GM19351 (cell line): ENCODE results near the gene TEC.

ENCODE experiments used
- ATAC-seq: cut with Tn5 transposase; IDR thresholded peaks from one replicate; pipeline ENCODE4 v1.9.1; 2021; ENCODE audit warnings: mild to moderate bottlenecking, moderate library complexity; ENCODE audit not compliant: unreplicated experiment

The TEC gene

DNA sequence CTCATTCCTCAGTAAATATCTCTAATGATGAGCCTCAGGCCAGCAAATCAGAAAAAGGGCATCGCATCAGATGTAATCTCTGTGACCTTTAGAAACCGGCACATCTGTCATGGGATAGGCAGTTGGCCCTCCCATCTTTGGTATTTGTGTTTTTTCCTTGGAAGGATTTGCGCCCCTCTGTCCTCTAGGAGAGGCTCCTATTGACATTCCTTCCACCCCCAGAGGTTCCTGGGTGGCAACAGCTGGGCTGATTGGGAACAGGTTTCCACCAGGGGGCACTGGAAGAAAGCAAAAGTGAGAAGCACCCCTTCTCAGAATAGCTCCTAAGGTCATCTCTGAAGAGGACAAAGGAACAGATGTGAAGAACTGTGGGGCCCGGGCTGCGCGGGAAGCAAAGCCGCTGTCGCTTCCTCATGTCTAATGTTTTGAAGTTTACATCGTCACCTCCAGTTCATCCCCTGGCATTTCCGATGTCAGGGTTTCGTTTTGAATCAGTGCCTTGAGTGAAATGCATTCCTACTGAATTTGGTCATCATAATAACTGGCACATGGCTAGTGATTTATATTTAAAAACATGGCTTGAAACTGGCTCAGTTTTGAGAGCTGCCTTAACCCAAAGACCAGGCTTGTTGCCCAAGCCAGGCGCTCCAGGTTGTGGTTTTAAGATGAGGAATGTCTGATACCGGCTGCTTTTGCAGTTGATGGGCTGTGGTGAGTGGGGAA, 141.8 kb downstream of the TEC start:
- ATAC-seq: peak; percentile 91

DNA sequence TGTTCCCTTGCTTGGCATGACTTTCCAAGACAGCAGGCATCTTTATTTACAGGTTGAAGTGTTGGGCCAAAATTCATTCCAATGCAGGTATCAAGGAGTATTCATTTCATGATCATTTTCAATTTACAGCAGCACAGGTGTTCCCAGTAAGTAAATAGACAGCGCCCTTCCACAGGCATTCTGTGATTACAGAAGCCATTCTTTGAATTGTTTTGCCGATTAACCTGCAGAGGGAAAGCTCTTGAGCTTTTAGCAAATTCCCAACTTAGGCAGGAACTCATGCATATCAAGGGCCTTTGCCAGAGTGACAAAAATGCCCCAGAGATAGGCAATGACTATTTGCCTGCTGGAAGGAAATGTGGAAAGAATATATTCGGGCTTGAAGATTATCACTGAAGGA, 142.4 kb downstream of the TEC start:
- ATAC-seq: no peak

DNA sequence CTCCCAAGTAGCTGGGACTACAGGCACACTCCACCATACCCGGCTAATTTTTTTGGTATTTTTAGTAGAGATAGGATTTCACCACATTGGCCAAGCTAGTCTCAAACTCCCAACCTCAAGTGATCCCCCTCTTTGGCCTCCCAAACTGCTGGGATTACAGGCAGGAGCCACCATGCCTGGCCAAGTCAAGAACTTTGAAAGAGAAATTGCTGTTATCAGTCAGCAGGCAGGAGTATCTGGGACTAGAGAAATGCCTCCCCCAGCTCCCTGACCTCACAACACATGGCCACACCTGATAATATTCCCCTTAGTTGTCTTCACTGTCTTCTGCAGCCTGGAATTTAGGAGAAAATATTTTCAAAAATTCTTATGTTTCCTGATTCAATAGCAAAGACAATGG, 143.0 kb downstream of the TEC start:
- ATAC-seq: no peak

DNA sequence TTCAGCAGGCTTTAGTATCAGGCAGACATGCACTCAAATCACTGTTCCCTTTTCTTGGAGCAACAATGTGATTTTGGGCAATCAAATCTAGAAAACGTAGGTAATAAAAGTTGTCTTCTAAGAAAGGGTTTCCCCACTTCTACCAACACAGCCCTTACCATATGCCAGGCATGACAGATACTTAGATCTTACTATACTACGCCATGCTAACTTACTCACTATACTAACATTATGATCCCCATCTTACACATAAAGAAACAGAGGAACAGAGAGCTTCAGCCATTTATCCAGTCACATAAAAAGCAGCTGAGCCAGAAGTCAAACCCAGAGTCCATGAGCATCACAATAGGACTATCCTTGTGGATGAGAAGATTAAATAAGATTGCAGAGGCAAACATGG, 144.8 kb downstream of the TEC start:
- no peak for ATAC-seq

DNA sequence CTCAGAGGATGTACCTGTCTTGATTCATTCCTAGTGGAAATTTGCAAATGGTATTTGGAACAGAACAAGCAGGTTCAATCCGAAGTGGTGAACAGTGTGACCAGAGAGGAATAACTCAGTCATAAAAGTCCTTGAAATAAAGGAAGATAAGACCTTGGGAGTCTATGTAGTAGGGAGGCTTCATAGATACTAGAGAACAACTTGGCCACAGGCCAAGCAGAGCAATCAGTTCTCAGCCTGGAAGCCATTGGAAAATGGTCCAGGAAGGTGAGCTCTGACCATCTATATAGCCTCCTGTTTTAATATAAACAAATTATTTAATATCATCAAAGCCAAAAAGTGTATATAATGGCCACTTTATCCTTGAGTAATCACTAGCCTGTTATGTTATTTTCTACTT, 146.9 kb downstream of the TEC start:
- ATAC-seq: no peak

DNA sequence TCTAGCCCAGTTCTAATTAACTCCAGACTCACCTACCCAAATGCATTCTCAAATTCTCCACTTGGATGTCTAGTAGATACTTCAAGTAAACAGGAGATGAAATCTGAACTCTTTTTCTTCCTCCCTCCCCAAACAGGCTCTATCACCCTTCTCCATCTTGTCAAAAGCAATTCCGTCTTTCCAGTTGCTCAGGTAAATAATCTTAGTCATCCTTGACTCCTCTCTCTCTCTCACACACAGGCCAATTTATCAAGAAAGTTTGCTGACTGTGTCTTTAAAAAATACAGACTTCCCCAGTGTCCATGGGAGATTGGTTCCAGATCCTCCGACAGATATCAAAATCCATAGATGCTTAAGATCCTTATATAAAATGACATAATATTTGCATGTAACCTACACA, 148.5 kb downstream of the TEC start:
- ATAC-seq: no peak

DNA sequence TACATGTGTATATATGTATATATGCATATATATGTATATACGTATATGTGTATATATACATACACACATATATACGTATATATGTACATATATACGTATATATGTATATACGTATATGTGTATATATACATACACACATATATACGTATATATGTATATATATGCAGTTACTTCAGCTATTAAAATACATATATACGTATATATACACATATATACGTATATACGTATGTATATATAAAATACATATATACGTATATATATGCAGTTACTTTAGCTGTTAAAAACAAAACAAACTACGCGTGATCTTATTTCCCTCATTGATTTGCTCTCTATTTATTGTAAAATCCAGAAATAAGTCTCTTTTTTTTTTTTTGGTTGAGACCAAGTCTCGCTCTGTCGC, 149.5 kb downstream of the TEC start:
- ATAC-seq: no peak

DNA sequence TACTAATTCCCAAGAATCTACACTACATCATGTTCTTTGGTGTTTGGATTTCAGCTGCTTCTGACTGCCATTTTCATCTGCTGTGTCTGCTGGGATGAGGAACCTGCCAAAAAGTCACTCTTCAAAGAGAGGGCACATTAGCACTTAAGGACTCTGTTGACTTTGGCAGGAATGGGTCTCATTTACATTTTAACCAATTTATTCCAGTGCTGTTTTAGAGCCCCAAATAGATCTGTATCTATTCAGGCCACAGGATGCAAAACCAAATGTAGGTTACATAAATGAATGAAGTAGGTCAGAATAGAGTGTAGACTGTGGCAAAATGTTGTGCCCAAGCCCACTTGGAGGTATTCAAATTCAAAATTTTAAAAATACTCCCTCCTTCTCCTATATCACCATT, 150.0 kb downstream of the TEC start:
- no peak for ATAC-seq

DNA sequence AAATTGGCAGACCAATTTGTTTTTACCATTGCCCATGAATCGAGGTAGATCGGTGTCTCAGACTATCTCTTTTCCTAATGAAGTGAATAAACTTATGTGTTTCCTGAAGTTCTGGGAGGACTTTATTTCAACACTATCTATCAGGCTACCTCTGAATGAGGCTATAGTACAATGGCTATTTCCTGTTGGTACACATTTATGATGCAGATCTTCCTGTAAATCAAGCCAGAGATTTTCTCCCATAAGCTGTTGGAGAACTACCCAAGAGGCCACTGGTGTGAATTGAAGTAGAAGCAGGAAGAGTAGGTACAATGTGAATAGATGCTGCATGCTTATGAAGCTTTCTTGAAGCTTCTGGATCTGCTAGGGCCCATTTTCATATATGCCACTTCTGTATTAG, 151.6 kb downstream of the TEC start:
- ATAC-seq: no peak

DNA sequence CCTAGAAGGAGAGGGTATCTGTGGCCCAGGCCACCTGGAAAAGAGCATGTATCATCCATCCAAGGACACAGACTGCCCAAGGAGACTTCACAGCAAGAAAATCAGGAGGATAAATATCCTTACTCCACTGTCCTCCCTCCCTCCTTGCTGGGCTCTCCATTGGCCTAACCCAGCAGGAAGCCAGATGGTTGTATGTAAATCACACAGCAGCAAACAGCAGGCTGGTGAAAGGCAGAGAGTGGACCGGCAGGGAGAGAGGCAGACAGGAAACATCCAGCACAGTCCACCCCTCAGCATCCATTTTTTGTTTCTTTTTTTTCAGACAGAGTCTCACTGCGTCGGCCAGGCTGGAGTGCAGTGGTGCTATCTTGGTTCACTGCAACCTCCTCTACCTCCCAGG, 153.1 kb downstream of the TEC start:
- no peak for ATAC-seq

DNA sequence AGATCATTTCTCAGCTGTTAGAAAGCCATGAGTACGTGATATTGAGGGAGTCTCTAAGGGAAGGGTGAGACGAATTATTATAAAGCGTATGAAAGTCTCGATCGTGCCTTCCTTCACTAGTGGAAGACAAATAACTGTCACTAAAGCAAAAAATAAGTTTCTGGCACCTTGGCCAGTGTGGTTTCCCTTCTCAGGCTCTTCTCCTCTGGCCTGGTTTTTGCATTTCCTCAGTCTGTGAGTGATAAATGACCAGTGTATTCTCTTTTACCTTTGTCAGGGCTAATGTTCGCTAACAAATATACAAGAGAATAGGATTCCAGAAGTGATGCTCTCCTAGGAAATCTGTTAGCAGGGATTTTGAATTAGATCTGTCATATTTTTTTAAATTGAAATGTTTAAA, 155.2 kb downstream of the TEC start:
- ATAC-seq: no peak

DNA sequence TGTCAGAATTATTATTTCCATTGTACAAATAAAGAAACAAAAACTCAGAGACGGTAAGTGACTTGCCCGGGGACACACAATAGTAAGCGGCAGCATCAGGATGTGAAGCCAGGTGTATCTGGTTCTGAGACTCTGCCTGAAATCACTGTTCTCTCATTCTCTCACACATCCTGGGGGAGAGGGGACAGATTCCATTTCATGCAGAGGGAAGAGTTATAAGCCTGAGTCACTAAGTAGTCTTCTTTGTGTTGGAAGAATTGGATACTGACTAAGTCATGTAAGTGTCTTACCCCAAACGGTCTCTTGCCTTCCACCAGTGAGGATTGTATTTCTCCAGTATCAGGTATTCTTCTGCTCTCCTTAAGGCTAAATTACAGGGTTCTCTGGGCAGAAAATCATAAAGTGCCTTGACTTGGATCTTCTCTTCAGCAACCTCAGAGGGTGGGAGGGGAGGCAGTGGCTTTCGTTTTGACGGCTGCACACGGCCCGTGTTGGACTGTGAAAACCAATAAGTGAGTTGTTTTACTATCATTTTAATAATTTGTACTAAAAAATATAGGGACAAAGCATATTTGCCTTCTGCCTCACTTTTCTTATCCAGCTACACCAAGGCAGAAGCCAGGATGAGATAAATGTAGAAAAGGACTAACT, 157.5 kb downstream of the TEC start:
- ATAC-seq: no peak

DNA sequence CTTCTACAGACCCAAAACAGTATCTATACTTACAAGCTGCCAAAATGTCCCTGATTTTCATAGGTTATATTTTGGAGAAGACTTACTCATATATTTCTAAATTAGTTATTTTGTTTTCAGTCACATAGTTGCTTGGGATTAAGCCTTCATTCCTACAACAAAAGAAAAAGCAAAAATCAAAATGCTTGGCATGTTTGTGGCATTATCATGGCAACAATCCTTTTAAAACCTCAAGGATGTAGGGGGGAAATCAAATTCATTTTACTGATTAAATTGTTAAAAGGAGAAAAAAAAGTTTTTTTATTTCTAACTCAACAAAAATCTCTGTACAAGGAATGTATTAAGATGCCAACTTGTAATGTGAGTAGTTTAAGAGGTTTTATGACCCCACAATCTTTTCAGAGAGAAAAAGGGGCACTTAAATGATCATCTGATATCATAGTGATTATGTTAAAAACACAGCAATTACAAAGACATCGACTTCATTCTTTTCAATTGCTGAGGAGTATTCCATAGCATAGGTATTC, 159.1 kb downstream of the TEC start:
- no peak for ATAC-seq

DNA sequence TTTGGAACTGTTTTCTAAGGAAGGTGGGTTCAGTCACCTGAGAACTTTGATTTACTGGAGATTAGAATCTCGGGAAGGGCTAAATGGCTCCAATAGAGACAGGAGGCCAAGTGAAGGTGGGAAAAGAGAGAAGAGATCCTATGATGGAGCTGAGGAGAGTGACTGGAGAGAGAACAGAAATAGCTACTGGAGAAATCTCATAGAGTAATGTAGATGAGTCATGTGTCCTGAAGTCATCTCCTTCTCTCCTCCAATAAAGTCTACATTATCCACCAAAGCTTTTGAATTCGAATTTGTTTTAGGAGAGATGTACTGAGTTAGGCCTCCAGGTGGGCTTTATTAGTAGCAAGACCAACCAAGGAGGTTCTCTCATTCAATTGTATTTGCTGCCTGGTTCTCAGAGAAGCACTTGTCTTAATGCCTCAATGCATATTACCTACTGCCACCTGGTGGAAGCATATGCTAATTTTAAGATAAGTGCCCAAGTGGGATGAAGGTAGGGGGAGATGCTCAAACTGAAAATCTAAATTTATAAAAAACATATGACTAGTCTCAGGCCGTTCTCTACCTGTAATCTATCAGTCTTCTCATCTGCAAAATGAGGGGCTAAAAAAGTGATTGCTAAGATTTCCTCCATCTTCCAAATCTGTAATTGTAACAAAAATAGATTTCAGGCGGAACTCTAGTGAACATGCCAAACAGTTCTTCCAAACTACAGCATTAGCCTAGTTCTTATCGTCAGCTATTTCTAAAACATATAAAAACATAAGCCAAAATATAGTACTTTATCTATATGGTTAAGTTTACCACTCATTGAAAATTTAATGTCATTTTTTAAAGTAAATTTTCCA, 160.0 kb downstream of the TEC start:
- ATAC-seq: peak; percentile 84

DNA sequence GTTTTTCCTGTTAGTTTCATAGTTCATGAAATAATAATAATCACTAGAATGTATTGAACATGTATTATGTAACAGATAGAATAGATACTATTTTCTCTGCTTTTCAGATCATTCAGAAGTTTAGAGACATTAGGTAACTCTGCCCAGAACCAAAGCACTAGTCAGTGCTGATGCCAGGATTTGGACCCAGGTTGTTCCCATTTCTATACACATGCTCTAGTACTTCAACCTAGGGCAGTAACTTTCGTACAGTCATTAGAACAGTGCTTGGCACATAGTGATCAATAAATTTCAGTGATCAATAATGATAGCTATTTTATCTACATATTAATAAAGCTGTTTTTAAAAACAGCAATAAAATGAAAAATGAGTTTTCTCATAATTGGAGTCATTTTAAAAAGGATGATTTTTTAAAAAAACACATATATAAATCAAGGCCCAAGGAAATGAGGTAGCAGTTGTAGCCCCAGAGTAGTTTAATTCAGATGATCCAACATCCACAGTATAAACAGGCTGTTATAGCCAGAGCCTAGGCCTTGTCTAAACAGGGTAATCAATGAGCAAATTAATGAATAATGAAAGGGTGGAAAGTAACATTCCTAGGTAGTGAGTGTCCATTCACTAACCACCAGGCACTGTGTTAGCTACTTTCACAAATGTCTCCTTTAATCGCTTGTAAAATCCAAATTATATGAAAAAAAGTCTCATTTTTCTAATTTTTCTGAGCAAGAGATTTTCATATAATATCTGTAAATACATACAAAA, 161.1 kb downstream of the TEC start:
- ATAC-seq: no peak

DNA sequence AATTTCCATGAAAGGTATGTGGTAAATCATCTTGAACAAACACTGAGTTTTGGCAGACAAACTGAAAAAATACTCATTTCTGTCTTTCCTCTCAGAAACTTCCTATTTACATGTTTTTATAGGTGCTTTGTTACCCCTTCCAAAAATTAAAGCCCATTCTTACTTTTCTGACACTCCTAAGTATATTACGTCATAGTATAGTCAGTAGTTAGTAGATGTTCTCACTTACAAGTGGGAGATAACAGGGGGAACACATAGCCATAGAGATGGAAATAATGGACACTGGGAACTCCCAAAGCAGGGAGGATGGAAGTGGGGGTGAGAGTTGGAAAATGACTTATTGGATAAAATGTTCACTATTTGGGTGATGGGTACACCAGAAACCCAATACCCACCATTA, 164.4 kb downstream of the TEC start:
- no peak for ATAC-seq

DNA sequence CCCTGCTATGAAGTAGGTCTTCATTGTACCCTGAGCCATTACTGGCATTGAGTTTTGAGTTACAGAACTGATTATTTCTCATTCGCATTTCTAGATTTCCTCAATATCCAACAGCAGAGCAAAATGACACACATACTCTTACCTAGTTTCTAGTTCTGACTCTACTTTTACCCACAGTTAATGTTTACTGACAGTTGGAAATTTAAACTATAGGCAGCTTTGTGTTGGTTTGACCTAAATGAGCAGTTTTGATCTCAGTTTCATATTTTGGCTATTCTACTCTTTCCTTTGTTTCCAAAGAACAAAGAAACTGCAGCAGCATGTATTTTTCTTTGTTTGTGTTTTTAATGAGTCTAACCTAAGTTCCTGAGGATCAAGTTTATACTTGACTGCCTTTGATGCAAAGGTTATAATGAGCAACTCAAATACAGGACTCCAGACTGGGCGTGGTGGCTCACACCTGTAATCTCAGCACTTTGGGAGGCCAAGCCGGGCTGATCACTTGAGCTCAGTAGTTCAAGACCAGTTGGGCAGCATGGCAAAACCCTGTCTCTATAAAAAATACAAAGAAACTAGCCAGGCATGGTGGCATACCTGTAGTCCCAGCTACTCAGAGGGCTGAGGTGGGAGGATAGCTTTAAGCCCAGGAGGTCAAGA, 166.0 kb downstream of the TEC start:
- ATAC-seq: peak; percentile 64

DNA sequence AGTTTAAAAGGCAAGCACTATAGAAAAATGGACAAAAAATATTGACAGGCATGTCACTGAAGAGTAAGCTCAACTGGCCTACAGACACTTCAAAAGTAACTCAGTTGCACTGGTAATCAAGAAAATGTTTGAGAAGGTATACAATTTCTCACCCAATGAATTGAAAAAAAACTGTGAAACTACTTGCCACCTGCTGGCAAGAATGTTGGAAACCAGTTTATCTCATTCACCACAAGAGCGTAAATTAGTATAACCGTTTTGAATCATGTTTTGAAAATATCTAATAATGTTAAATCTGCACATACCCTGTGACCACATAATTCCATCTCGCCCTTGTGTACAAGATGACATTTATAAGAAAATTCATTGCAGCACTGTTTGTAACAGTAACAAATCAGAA, 167.3 kb downstream of the TEC start:
- ATAC-seq: no peak

DNA sequence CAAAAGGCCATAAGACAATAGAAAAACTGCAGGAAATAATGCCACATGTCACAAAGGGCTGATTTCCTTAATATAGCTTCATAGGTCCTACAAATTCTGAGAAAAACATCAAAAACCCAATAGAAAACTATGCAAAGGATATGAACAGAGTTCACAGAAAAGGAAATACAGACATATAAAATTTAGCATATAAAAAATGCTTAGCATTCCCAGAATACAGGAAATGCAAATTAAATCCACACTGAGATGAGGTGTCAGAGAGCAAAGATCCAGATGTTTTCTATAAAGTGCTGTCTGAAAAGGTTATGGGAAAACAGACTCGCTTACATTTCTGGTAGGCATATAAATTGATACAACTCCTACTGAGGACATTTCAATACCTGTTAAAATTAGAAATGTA, 169.4 kb downstream of the TEC start:
- no peak for ATAC-seq

DNA sequence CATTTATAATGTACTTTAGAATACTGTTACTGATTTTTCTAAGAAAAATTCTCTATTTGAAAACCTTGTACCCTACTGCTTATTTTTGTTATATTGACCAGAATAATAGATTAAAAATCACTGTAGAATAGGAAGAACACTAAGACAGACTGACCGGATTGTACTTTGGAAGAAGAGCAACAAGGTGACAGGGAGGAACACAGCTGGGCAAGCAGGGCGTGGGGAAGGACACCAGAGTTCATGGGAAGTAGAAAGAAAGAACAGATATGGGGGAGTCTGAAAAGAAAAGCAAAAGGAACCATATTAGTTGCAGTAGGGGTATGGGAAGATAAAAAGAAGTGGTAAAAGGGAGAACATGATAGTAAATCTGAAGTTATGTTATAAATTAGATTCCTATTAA, 174.2 kb downstream of the TEC start:
- no peak for ATAC-seq
